ENCODE measurements around the gene ERG. TPM values are rescaled to one million over a fixed set of nuclear protein-coding genes. Genes with fewer than 3 reads are reported as not detected.

Gene ERG
- total and polyA plus RNA-seq, 2 of the 8 experiments (the other 6 are each of a cell fraction or from before 2014, with no cell fraction given): 1.0 to 3.0 TPM

DNA sequence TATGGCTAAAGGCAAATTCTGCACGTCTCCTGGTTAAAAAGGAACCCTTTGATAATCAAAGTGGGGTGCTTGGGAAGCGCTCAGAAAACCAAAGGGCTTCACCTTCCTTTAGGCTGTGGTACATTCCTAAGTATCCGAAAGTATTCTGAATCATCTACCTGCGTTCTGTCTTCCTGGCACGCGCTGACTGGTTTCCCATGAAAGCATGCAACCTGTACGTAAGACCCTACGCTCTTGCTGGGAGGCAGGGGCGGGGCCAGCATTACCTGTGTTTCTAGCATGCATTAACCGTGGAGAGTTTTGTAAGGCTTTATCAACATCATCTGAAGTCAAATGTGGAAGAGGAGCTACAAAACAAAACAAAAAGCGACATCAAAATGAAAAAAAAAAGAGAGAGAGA, 96.0 kb downstream of the ERG start:
- Histone ChIP-seq H3K14ac (ENCODE audit: insufficient read length) (no peak overlapping the region), H3K27me3 (replicated peaks in 1 of 4; ENCODE audit: control insufficient read depth in 3 of 4, extremely low read depth in 1 of 4, insufficient read depth in 3 of 4, low read length in 3 of 4) (no peaks in the 10 kb centered on the region), H2AK5ac (ENCODE audit: low read depth, low read length) (no peak overlapping the region), H2BK5ac (ENCODE audit: low read depth, low read length) (no peak overlapping the region), H3K56ac (replicated peaks; ENCODE audit: insufficient read length, low read depth, low read length) (no peak overlapping the region), H3K36me3 (ENCODE audit: control insufficient read depth in 2 of 4, insufficient read depth in 4 of 4, low read length in 3 of 4) (no peaks in the 10 kb centered on the region), H3K4me3 (ENCODE audit: extremely low read depth in 1 of 4, insufficient read depth in 2 of 4, low read depth in 3 of 4, low read length in 4 of 4) (no peak overlapping the region), H4K8ac (ENCODE audit: extremely low read depth, insufficient read depth, low read length) (no peak overlapping the region), H2BK120ac (replicated peaks; ENCODE audit: low read depth, low read length) (no peak overlapping the region), H4K20me1 (replicated peaks in 1 of 2; ENCODE audit: control insufficient read depth in 1 of 2, insufficient read depth in 2 of 2, low read length in 2 of 2) (no peaks in the 10 kb centered on the region), H3K27ac (ENCODE audit: low read depth, low read length) (no peak overlapping the region), H3K4ac (replicated peaks; ENCODE audit: insufficient read length, low read depth, low read length) (no peak overlapping the region), H3K18ac (ENCODE audit: extremely low read depth, low read length) (no peak overlapping the region), H2AFZ (ENCODE audit: low read length) (no peak overlapping the region), H4K91ac (replicated peaks; ENCODE audit: insufficient read length, low read length) (no peak overlapping the region), H2BK15ac (ENCODE audit: low read length) (no peak overlapping the region), H3K79me1 (ENCODE audit: low read depth, low read length) (no peaks in the 10 kb centered on the region), H3K79me2 (ENCODE audit: control insufficient read depth in 1 of 2, insufficient read depth in 2 of 2, low read length in 2 of 2) (no peaks in the 10 kb centered on the region), H3K4me1 (replicated peaks in 1 of 4; ENCODE audit: control insufficient read depth in 3 of 4, insufficient read depth in 4 of 4, low read length in 3 of 4) (peaks cover 0 to 5% (median 2%) of the 10 kb centered on the region in 4 experiments; a peak in 1 of 7 replicates), H3K4me2 (ENCODE audit: insufficient read depth in 1 of 2, low read depth in 2 of 2, low read length in 2 of 2) (no peak overlapping the region), H3K9me3 (ENCODE audit: insufficient read depth in 2 of 2, low read depth in 1 of 2, low read length in 1 of 2) (no peaks in the 10 kb centered on the region), H3K9ac (replicated peaks in 1 of 4; ENCODE audit: extremely low read depth in 1 of 4, low read depth in 3 of 4, low read length in 3 of 4) (no peak overlapping the region), H2BK20ac (ENCODE audit: low read length) (no peak overlapping the region), H4K5ac (ENCODE audit: insufficient read length, low read depth, low read length) (no peak overlapping the region), H2BK12ac (ENCODE audit: low read depth, low read length) (no peak overlapping the region), H3K23ac (ENCODE audit: insufficient read length) (no peak overlapping the region), H3K23me2 (ENCODE audit: low read depth, low read length) (no peaks in the 10 kb centered on the region)
- DNase-seq (ENCODE audit: low read depth in 1 of 2, low spot score in 2 of 2) (no peak), FAIRE-seq (no peak)
- ChIA-PET POLR2A (ENCODE audit: partially characterized antibody) (interaction anchor here (1.0 kb wide), 1 partner anchor 9 kb away, joined by 3 read pairs; no protein-coding TSS in a partner anchor), CTCF (ENCODE audit: partially characterized antibody) (interaction anchor here (0.6 kb wide), 1 partner anchor 69 kb away, joined by 3 read pairs; no protein-coding TSS in a partner anchor)
- 86% methylated on average over 11 of the region's 11 CpGs; no CpG with 5 or more reads in 1 of the 2 experiments for WGBS, 2 experiments (ENCODE audit: extremely low coverage in 1 of 2, insufficient coverage in 1 of 2, insufficient read length in 1 of 2, insufficient replicate concordance in 2 of 2, low coverage in 1 of 2, low lambda C conversion rate in 2 of 2, missing lambda C conversion rate in 1 of 2)
- no peak for TF ChIP-seq CREB1 (IDR thresholded peaks at IDR 0.05)
- no peak for TF ChIP-seq HDAC6 (IDR thresholded peaks at IDR 0.05; ENCODE audit: low read depth, low read length)
- no peak for TF ChIP-seq GTF2F1 (IDR thresholded peaks at IDR 0.05; ENCODE audit: borderline replicate concordance, low read depth, low read length)
- TF ChIP-seq EP300 (IDR thresholded peaks at IDR 0.05; ENCODE audit: borderline replicate concordance in 1 of 2, low read depth in 2 of 2, low read length in 2 of 2): no peak
- no peak for TF ChIP-seq ASH2L (IDR thresholded peaks at IDR 0.05; ENCODE audit: low read length)
- TF ChIP-seq BCL11A (IDR thresholded peaks at IDR 0.05; ENCODE audit: low read depth in 2 of 2, low read length in 2 of 2): no peak
- TF ChIP-seq SIX5 (IDR thresholded peaks at IDR 0.05; ENCODE audit: low read depth, low read length): no peak
- TF ChIP-seq RNF2 (IDR thresholded peaks at IDR 0.05; ENCODE audit: borderline replicate concordance, low read depth, low read length, missing control alignments, poor library complexity, severe bottlenecking): no peak
- no peak for TF ChIP-seq POLR2AphosphoS5 (IDR thresholded peaks at IDR 0.05; ENCODE audit: low read depth, low read length)
- TF ChIP-seq FOSL1 (IDR thresholded peaks at IDR 0.05; ENCODE audit: insufficient read depth, low read depth, low read length): no peak
- TF ChIP-seq SIRT6 (IDR thresholded peaks at IDR 0.05; ENCODE audit: low read length): no peak
- no peak for TF ChIP-seq BRCA1 (IDR thresholded peaks at IDR 0.05; ENCODE audit: low read depth, low read length)
- TF ChIP-seq SP4 (IDR thresholded peaks at IDR 0.05; ENCODE audit: low read length): no peak
- TF ChIP-seq KDM4A (IDR thresholded peaks at IDR 0.05; ENCODE audit: low read depth, low read length, severe bottlenecking): no peak
- no peak for TF ChIP-seq YY1 (IDR thresholded peaks at IDR 0.05; ENCODE audit: low read depth, low read length)
- no peak for TF ChIP-seq EGR1 (IDR thresholded peaks at IDR 0.05; ENCODE audit: borderline replicate concordance, low read depth, low read length)

All from H1 (cell line).